Natural killer cell treated with Interleukin-12 subunit alpha and Interleukin-12 subunit beta and Interleukin-15 and Interleukin-18, amount 100 ng/mL, for 72 hours (primary cell): ENCODE measurements around the gene SND1. TPM values are rescaled to one million over a fixed set of nuclear protein-coding genes. Genes with fewer than 3 reads are reported as not detected.

Source experiments
- ATAC-seq, 2 donors: fragments of 150-1000 bp; cut with Tn5 transposase in 1 of 2; sonication (Bioruptor Pico), chemical (Tn5 transposase) in 1 of 2; 2 replicates each; pipeline ENCODE4 v1.10.0; 2021
- DNase-seq: peaks from one replicate; pipeline ENCODE4 v3.0.0; 2022; ENCODE audit warnings: low spot score
- H3K27ac Mint-ChIP-seq, 2 donors: 1 replicate in 1 of 2; 2 replicates in 1 of 2; pipeline ENCODE4 v1.8.0; 2022; ENCODE audit warnings: mixed read lengths in 2 of 2, mild to moderate bottlenecking in 1 of 2, moderate library complexity in 1 of 2
- H3K27me3 Mint-ChIP-seq, 2 donors: 1 replicate in 1 of 2; 2 replicates in 1 of 2; pipeline ENCODE4 v1.8.0; 2022; ENCODE audit warnings: mixed read lengths in 2 of 2
- H3K36me3 Mint-ChIP-seq: one replicate; pipeline ENCODE4 v1.8.0; 2022; ENCODE audit warnings: mixed read lengths
- H3K4me1 Mint-ChIP-seq, 2 donors: 1 replicate in 1 of 2; 2 replicates in 1 of 2; pipeline ENCODE4 v1.8.0; 2022; ENCODE audit warnings: low read depth in 2 of 2, mixed read lengths in 2 of 2, mild to moderate bottlenecking in 1 of 2
- H3K4me3 Mint-ChIP-seq: one replicate; pipeline ENCODE4 v1.8.0; 2022; ENCODE audit warnings: mixed read lengths
- H3K9me3 Mint-ChIP-seq: 2 replicates; pipeline ENCODE4 v1.8.0; 2022; ENCODE audit warnings: mixed read lengths
- total RNA-seq, 2 donors: library from RNA; stranded (reverse); gene quantifications; one replicate each; pipeline ENCODE4 v1.2.3, GENCODE V29; 2022

Gene SND1
- total RNA-seq, 2 donors from 2014 or later = 311 to 347 TPM

- ATAC-seq = no peak
- no peaks in the 10 kb centered on the region for H3K9me3 Mint-ChIP-seq
- H3K36me3 Mint-ChIP-seq = peaks cover 15% of the 10 kb centered on the region
- H3K4me3 Mint-ChIP-seq = no peak overlapping the region
- peak overlapping the region in 1 of 2 donors; percentile 13 for H3K27ac Mint-ChIP-seq
- peaks cover 61 to 70% of the 10 kb centered on the region in 2 donors for H3K4me1 Mint-ChIP-seq
- H3K27me3 Mint-ChIP-seq = no peaks in the 10 kb centered on the region
- DNase-seq = no peak
These were observed 252.1 kb downstream of the SND1 start for GRCh38 chr7:127903892-127904669.

- H3K9me3 Mint-ChIP-seq = no peaks in the 10 kb centered on the region
- H3K4me3 Mint-ChIP-seq = no peak overlapping the region
- peaks cover 12% of the 10 kb centered on the region for H3K36me3 Mint-ChIP-seq
- H3K27me3 Mint-ChIP-seq = no peaks in the 10 kb centered on the region
- peak overlapping the region in 1 of 2 donors; percentile 13 for H3K27ac Mint-ChIP-seq
- peaks cover 57 to 66% of the 10 kb centered on the region in 2 donors for H3K4me1 Mint-ChIP-seq
- DNase-seq (no peak), ATAC-seq (no peak)
These were observed 252.6 kb downstream of the SND1 start for GRCh38 chr7:127904670-127904985.

- ATAC-seq (no peak), DNase-seq (no peak)
- H3K27me3 Mint-ChIP-seq = no peaks in the 10 kb centered on the region
- peak overlapping the region in 1 of 2 donors; percentile 13 for H3K27ac Mint-ChIP-seq
- H3K4me1 Mint-ChIP-seq = peaks cover 56 to 62% of the 10 kb centered on the region in 2 donors
- peaks cover 12% of the 10 kb centered on the region for H3K36me3 Mint-ChIP-seq
- H3K9me3 Mint-ChIP-seq = no peaks in the 10 kb centered on the region
- H3K4me3 Mint-ChIP-seq = no peak overlapping the region
These were observed 253.0 kb downstream of the SND1 start for GRCh38 chr7:127905021-127905420.

GRCh38 chr7:127905491-127906330 lies 253.7 kb downstream of the SND1 start:
- Mint-ChIP-seq H3K9me3 (no peaks in the 10 kb centered on the region), H3K4me1 (peaks cover 50 to 57% of the 10 kb centered on the region in 2 donors), H3K27me3 (no peaks in the 10 kb centered on the region), H3K4me3 (peak overlapping the region; percentile 6), H3K27ac (peak overlapping the region in 1 of 2 donors; percentile 9), H3K36me3 (peaks cover 12% of the 10 kb centered on the region)
- peak; percentile 20 to 60 for ATAC-seq
- DNase-seq = no peak

- peak overlapping the region in 1 of 2 donors; percentile 0 for H3K27ac Mint-ChIP-seq
- no peaks in the 10 kb centered on the region for H3K9me3 Mint-ChIP-seq
- no peaks in the 10 kb centered on the region for H3K27me3 Mint-ChIP-seq
- H3K4me1 Mint-ChIP-seq = peaks cover 38 to 44% of the 10 kb centered on the region in 2 donors
- H3K36me3 Mint-ChIP-seq = peaks cover 12% of the 10 kb centered on the region
- DNase-seq = no peak
- no peak for ATAC-seq
- H3K4me3 Mint-ChIP-seq = peak overlapping the region; percentile 22
These were observed 255.4 kb downstream of the SND1 start for GRCh38 chr7:127907110-127908040.

- peaks cover 38 to 44% of the 10 kb centered on the region in 2 donors for H3K4me1 Mint-ChIP-seq
- no peak overlapping the region for H3K4me3 Mint-ChIP-seq
- H3K36me3 Mint-ChIP-seq = peaks cover 12% of the 10 kb centered on the region
- DNase-seq = no peak
- no peaks in the 10 kb centered on the region for H3K27me3 Mint-ChIP-seq
- H3K9me3 Mint-ChIP-seq = no peaks in the 10 kb centered on the region
- peak in 1 of 2 donors; percentile 51 for ATAC-seq
- H3K27ac Mint-ChIP-seq = no peak overlapping the region
These were observed 256.6 kb downstream of the SND1 start for GRCh38 chr7:127908430-127909258.

GRCh38 chr7:127909424-127910152 lies 257.6 kb downstream of the SND1 start:
- Mint-ChIP-seq H3K4me3 (no peak overlapping the region), H3K27me3 (no peaks in the 10 kb centered on the region), H3K9me3 (no peaks in the 10 kb centered on the region), H3K36me3 (peaks cover 12% of the 10 kb centered on the region), H3K4me1 (peaks cover 35 to 40% of the 10 kb centered on the region in 2 donors), H3K27ac (no peak overlapping the region)
- ATAC-seq = no peak
- DNase-seq = no peak

- Mint-ChIP-seq H3K27me3 (no peaks in the 10 kb centered on the region), H3K27ac (no peak overlapping the region)
- no peak for ATAC-seq
These were observed 258.7 kb downstream of the SND1 start for GRCh38 chr7:127910670-127911069.

GRCh38 chr7:127911968-127912511 lies 260.0 kb downstream of the SND1 start:
- DNase-seq = no peak
- no peaks in the 10 kb centered on the region for H3K27me3 Mint-ChIP-seq
- no peak for ATAC-seq
- H3K4me3 Mint-ChIP-seq = no peak overlapping the region
- H3K9me3 Mint-ChIP-seq = no peaks in the 10 kb centered on the region
- no peak overlapping the region for H3K27ac Mint-ChIP-seq
- H3K36me3 Mint-ChIP-seq = peaks cover 8% of the 10 kb centered on the region
- H3K4me1 Mint-ChIP-seq = peaks cover 18 to 19% of the 10 kb centered on the region in 2 donors

More at GRCh38 chr7:127910670-127911069, 258.7 kb downstream of the SND1 start:
- H3K4me1 Mint-ChIP-seq = peaks cover 26 to 30% of the 10 kb centered on the region in 2 donors
- H3K9me3 Mint-ChIP-seq = no peaks in the 10 kb centered on the region
- H3K36me3 Mint-ChIP-seq = peaks cover 8% of the 10 kb centered on the region
- DNase-seq = no peak
- H3K4me3 Mint-ChIP-seq = no peak overlapping the region

- H3K27me3 Mint-ChIP-seq = no peaks in the 10 kb centered on the region
- DNase-seq = no peak
- no peak overlapping the region for H3K27ac Mint-ChIP-seq
- H3K9me3 Mint-ChIP-seq = no peaks in the 10 kb centered on the region
- H3K4me3 Mint-ChIP-seq = no peak overlapping the region
- peaks cover 8% of the 10 kb centered on the region for H3K36me3 Mint-ChIP-seq
- peaks cover 9 to 11% of the 10 kb centered on the region in 2 donors for H3K4me1 Mint-ChIP-seq
- ATAC-seq = no peak
These were observed 260.9 kb downstream of the SND1 start for GRCh38 chr7:127912901-127913300.

- no peak for ATAC-seq
- Mint-ChIP-seq H3K36me3 (peaks cover 6% of the 10 kb centered on the region), H3K27me3 (no peaks in the 10 kb centered on the region), H3K27ac (no peak overlapping the region), H3K9me3 (no peaks in the 10 kb centered on the region), H3K4me1 (peaks cover 5% of the 10 kb centered on the region in 2 donors), H3K4me3 (no peak overlapping the region)
- DNase-seq = no peak
These were observed 261.7 kb downstream of the SND1 start for GRCh38 chr7:127913686-127914085.

- Mint-ChIP-seq H3K4me3 (no peak overlapping the region), H3K36me3 (no peaks in the 10 kb centered on the region), H3K9me3 (no peaks in the 10 kb centered on the region), H3K4me1 (no peaks in the 10 kb centered on the region), H3K27ac (no peak overlapping the region), H3K27me3 (no peaks in the 10 kb centered on the region)
- no peak for DNase-seq
- no peak for ATAC-seq
These were observed 262.7 kb downstream of the SND1 start for GRCh38 chr7:127914693-127915092.
